NCI-H2029 (cell line): ENCODE data around the gene MND1.

Source experiments
- DNase-seq: peaks from one replicate; lab custom pipeline; 2025; lab: John Stamatoyannopoulos, UW

MND1 gene

GRCh38 chr4:153346563-153346962 is 2.1 kb downstream of the MND1 start:
- no peak for DNase-seq

DNA sequence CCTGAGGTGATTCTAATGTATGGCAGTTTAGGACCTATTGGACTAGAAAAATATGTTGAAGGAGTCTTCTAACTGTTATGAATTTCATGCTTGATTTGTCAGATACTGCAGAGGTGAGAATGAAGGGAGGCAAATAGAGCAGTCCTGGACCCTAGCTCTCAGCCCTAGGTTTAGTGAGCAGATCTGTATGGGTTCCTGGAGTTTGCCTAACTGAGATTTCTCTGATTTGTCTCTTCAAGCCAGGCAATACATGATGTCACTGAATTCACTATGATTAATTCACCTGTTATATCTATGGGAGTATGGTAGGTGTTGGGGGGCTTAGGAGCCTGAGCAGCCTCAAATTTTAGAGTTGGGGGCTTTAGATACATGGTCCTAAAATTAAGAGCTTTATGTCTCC is 2.6 kb downstream of the MND1 start:
- DNase-seq: no peak

DNA sequence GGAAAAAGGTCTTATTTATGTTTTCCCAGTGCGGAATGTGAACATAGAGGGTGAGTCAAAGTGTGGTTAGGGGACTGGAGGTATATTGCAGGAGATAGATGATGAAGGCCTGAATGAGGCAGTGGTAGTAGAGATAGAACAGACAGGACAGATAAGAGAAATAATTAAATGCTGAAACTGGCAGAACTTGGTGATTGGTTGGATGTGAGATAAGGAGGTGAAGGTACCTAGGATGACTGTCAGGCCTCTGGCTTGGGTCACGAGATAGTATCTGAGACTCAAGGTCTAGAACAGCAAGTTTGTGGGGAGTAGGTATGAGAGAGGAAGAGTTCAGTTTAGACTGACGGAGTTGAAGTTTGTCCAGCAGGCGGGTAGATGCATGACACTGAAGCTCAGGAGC is 3.5 kb downstream of the MND1 start:
- DNase-seq: no peak

DNA sequence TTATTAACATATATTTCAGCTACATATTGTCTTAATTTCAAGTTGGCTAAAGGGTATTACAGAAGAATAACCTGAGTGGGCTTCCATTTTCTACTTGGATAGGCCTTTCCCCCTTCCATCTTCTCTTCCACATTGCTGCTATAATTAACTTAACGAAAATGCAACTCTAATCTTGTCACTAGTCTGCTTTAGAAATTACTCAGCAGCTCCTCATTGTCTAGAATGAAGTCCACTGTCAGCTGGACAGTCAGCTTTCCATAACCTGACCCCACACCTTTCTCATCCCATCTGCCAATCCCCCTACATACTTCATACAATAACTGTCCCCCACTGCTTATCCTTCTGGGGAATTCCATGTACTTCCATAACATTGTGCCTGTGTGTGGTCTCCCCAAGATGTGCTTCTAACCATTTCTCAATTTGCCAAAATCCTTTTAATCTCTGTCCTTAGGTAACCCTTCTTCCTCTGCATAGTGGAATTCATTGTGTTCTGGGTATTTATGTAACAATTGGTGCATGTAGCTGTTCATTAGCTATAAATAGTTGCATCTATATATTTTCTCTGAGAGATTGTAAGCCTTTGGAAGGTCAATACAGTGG is 4.8 kb downstream of the MND1 start:
- DNase-seq: no peak

GRCh38 chr4:153362184-153362583 is 17.7 kb downstream of the MND1 start:
- no peak for DNase-seq

DNA sequence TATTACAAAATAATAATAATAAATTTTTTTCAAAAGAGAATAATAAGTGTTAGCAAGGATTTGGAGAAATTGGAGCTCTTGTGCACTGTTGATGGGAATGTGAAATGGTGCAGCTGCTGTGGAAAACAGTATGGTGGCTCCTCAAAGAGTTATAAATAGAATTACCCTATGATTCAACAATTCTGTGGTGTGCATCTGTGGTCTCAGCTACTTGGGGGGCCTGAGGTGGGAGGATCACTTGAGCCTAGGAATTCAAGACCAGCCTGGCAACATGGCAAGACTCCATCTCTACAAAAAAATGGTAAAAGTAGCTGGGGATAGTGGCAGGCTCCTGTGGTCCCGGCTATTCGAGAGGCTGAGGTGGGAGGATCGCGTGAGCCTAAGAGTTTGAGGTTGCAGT is 19.6 kb downstream of the MND1 start:
- DNase-seq: no peak

- no peak for DNase-seq
Measured at GRCh38 chr4:153365003-153365402, 20.5 kb downstream of the MND1 start.

DNA sequence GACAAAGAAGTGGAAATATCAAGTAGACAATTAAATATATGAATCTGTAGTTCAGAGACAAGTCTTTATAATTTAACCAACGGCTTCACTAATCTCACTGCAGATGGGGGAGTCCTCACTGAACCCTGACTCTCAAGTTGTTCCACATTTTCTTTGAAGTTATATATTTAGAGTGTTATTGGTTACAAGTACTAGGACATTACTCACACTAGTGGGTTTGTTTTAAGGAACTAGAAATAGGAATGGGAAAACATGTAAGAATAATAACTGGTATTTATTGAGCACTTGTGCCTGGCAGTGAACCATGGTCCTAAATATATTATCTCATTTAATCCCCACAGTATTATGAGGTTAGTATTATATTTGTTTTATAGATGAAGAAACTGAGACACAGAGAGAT is 22.0 kb downstream of the MND1 start:
- no peak for DNase-seq

GRCh38 chr4:153367092-153367491 is 22.6 kb downstream of the MND1 start:
- DNase-seq: no peak

GRCh38 chr4:153369021-153369420 is 24.5 kb downstream of the MND1 start:
- no peak for DNase-seq

DNA sequence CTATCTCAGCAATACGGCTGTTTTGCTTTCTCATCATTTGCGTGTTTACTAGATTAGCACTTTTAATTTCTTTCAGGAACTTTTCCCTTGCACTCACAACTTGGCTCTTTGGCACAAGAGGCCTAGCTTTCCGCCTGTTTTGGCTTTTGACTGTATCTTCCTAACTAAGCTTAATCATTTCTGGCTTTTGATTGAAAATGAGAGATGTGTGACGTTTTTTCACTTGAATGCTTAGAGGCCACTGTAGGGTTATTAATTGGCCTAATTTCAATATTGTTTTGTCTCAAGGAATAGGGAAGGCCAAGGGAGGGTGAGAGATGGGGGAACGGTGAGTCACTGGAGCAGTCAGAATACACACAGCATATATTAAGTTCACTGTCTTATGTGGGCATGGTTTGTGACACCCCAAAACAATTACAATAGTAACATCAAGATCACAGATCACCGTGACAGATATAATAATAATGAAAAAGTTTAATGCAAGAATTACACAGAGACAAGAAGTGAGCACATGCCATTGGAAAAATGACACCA is 27.3 kb downstream of the MND1 start:
- no peak for DNase-seq

DNA sequence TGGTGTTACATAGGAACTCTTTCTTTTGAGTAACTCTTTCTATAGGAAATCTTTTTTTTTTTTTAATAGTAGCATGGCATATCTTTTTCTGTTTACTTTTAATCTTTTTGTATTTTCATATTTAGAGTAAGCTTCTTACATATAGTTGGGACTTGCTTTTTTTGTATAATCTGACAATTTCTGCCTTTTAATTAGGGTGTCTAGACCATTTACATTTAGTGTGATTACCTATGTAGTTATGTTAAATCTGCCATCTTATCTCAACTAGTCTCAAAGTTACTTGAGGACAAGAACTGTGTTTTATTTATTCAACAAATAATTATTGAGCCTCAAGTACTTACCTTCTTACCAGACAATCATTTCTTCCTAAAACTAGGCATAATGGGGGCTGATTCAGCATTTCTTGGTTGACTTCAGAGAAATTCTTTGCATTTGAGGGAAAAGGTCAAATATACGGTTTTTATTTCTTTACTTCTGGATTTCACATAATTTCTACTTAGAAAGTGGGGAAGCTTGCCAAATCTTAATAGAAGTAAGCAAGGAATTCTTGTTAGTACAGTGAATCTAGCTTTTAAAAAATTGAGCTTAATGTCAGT is 28.6 kb downstream of the MND1 start:
- no peak for DNase-seq

GRCh38 chr4:153374442-153374841 is 30.0 kb downstream of the MND1 start:
- no peak for DNase-seq

DNA sequence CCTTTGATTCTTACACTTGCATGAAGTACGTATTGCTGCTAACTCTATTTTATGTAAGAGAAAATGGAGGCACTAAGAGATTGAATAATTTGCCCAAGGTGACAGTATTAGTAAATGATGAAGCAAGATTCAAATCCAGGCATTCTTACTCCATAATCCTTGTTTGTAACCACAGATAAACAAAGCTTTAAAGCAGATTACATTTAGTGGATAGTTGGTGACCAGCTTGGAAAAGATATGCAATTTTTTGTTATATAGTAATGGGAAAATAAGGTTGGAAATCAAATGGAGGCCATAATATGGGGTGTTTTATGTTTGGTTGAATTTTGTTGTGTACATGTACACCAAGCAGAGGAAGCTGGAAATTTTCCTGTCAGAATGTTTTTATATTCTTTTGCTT is 30.8 kb downstream of the MND1 start:
- DNase-seq: no peak

DNA sequence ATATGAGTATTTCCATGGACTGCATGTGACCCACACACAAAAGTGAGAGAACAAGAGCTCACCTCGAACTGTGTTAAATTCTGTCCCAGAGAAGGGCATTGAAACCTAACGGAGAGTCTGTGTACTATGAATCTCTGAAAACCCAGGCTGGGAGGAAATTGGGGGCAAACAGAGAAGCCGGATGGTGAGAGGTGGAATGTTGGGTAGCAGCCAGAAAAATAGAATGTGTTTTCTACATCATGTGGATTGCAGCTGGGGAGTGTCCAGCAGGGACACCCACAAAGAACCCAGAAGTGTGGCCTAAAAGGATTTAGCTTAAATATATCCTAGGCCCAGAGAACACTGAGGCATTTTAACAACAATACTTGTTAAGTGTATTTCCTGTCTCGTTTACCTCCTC is 38.6 kb downstream of the MND1 start:
- DNase-seq: no peak

- DNase-seq: no peak
Measured at GRCh38 chr4:153384160-153384559, 39.7 kb downstream of the MND1 start.

GRCh38 chr4:153385784-153386183 is 41.3 kb downstream of the MND1 start:
- DNase-seq: no peak

DNA sequence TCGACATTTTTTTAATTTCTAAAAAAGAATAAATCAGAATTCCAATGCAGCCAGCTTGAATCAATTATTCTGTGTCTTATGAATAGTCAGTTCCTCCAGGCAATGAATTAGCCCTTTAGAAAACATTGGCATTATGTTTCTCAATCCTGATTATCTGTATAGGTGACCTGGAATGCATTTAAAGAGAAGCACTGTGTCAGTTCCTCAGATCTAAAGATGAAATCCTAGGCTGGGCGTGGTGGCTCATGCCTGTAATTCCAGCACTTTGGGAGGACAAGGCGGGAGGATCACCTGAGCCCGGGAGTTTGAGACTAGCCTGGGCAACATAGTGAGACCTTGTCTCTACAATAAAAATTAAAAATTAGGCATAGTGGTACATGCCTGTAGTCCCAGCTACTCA is 43.5 kb downstream of the MND1 start:
- no peak for DNase-seq

- DNase-seq: no peak
Measured at GRCh38 chr4:153393397-153393796, 48.9 kb downstream of the MND1 start.

DNA sequence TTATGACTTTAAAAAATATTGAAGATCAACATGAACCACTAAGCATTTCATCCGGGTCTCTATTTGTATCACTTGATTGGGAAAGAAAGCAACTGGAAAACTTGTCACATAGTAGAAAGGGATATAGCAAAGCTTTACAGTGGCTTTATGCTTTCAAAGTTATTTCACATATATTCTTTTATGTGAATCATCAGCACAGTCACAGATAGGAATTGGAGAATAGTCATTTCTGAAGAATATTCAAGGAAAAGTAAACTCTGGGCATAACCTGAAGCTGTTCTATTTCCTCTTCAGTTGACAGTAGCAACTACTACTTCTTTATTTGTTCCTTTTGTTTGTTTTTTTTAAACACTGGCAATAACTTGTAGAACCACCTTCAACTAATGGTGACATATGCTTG is 50.5 kb downstream of the MND1 start:
- no peak for DNase-seq

DNA sequence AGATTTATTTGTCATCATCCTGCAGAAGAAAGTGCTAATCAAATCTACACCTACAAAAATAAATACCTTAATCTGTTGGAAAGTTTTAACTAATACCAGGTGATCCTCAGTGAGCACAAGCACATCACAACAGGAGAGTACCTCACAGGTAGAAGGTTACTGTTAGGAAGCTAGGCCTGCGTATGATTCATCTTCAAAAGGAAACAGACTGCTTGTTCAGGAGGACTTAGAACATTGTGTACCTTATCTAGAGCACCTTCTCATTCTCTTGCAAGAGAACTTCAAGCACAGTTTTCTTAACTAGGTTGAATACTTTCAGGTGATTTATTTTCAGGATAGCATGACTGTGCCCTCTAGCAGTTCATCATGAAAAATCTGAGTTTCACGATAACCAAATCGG is 54.2 kb downstream of the MND1 start:
- no peak for DNase-seq

- no peak for DNase-seq
Measured at GRCh38 chr4:153399358-153399757, 54.9 kb downstream of the MND1 start.

- DNase-seq: no peak
Measured at GRCh38 chr4:153401501-153401900, 57.0 kb downstream of the MND1 start.

DNA sequence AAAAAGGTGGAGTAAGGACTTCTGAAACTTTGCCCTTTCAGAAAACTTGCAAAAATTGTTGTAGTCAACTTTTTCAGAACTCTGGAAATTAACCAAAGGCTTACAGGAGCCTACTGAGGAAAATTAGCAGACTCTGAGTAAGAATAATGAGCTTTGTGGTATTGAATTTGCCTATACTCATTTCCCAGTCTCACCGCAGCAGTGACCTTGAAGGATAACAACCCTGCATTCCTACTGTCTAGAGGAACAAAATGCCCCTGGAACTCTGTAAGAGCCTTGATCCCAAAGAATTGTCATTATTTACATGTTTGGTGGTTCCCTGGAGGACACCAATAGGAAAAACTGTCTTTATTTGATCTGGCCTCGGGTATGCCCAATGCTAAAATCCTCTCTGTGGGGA is 57.9 kb downstream of the MND1 start:
- DNase-seq: no peak
